ENCODE results near the gene PLPPR5.
"Not testable (repeated sequence)": the region's sequence is repeated elsewhere in the genome, so short reads cannot be mapped to it uniquely, and the experiment has no call there.

Gene PLPPR5, protein sequence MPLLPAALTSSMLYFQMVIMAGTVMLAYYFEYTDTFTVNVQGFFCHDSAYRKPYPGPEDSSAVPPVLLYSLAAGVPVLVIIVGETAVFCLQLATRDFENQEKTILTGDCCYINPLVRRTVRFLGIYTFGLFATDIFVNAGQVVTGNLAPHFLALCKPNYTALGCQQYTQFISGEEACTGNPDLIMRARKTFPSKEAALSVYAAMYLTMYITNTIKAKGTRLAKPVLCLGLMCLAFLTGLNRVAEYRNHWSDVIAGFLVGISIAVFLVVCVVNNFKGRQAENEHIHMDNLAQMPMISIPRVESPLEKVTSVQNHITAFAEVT

DNA sequence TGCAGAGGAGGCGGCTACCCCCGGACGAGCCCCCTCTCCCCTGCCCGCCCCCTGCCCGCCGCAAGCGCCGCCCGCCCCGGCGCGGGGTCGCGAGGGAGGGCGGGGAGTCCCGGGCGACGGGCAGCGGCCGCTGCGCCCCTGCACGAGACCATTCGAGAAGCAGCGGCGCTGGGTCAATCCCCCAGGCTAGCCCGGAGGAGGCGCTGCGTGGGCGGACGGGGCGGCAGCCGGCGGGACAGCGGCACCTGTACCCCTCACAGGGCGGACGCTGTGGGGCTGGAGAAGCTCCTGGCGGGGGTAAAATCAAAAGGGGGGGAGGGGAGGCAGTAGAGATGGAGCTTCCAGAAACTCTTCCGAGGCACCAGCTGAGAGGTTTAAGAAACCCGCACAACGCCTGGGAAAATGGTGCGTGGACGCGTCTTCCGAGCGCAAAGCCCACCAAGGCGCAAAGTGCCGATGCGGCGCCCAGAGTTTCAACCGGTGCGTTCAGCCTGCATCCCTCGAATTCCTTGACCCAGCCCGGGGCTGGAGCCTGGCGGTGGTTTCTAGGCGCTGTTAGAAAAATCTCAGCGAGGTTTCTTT, at the start of gene PLPPR5:
PLPPR5 (minus strand) TSS at position 1 of the 582 bp plus-strand sequence. CDS start 190 bp downstream, outside the sequence.
- DNase-seq: no peak

DNA sequence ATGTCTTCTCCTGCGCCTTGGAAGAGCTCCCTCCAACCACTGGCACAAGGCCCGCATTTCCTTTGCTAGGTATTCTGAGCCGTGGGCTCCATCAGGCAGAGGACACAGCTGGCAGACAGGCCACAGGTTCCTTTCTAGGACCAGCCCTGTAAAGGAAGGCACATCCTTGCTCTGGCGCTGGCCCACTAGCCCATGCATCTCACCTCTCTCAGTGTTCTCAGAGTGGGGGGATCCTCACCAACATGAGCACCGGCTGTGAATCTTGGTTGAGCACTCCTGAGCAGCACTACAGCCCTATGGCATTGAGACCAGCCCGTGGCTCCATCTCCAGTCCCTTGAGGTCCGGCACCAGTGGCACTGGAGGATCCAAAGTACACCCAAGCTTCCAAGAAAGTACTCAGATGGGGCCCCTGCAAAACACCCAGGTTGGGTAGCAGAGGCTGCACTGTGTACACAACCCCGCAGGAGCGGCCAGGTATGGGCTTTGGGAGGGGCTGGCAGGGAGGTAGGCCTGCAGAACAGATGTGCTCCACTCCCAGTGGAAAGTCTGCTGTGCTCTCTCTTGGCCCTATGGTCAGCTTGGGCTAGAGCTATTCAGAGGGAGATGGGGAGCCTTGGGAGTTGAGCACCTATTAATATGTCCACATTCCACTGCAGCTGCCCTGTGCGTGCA, 47.1 kb upstream of the PLPPR5 start:
- DNase-seq: no peak

DNA sequence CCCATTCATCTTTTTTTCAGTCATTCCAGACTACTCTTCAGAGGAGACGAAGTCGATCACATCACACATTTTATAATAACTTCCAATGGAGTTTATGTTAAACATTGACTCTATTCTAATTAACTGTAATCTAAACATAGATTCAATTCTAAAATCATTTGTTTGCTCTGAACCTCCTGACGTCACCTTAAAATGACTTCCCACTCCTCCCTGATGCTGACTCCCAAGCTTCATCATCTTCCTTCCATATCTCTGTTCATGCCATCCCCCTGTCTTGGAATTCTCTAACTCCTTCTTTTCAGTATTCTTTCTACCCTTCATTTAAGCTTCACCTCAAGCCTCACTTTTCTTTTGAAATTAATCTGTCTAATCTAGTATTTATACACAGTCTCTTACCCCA, 45.1 kb upstream of the PLPPR5 start:
- no peak for DNase-seq

GRCh38 chr1:99036746-99037145, 32.1 kb upstream of the PLPPR5 start:
- not testable (repeated sequence) for DNase-seq

GRCh38 chr1:99018313-99018712, 13.7 kb upstream of the PLPPR5 start:
- no peak for DNase-seq

- DNase-seq: no peak
Observed at GRCh38 chr1:99017655-99018054, 13.0 kb upstream of the PLPPR5 start.

DNA sequence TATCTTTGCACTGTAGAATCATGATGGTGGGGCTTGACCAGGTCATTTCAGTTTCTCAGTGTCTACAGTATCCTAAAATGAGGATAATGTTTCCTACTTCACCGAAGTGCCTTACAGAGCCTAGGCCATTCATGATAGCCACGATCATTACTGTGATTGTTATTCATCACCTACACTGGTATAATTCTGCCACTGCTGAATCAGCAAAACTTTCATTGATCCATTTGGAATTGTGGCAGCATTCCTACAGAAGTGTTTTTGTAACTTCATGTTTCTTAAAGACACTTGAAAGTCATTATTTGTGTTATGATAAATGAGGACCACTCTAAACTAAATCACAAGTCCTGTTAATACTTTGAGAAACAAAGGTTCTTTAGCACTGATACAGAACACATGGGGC, 6.0 kb upstream of the PLPPR5 start:
- no peak for DNase-seq

DNA sequence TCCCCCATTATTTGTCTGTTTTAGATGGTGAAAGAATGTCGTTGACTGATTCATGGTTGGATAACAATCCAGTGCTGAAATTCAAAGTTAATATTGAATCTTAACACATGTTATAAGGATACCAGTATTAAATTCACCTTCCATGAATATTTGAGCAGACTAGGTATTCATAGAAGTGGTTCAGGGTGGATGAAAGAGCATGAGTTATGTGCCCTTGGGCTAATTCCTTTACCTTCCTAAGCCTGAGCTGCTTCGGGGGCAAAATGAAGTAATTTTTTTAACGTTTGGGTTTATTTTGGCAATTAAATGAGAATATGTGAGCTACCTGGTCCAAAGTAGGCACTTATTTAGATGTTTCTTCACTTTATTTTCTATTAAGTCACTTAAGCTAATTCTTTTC, 2.7 kb upstream of the PLPPR5 start:
- DNase-seq: no peak

- no peak for DNase-seq
Observed at GRCh38 chr1:99005537-99005942, 879 bp upstream of the PLPPR5 start.

DNA sequence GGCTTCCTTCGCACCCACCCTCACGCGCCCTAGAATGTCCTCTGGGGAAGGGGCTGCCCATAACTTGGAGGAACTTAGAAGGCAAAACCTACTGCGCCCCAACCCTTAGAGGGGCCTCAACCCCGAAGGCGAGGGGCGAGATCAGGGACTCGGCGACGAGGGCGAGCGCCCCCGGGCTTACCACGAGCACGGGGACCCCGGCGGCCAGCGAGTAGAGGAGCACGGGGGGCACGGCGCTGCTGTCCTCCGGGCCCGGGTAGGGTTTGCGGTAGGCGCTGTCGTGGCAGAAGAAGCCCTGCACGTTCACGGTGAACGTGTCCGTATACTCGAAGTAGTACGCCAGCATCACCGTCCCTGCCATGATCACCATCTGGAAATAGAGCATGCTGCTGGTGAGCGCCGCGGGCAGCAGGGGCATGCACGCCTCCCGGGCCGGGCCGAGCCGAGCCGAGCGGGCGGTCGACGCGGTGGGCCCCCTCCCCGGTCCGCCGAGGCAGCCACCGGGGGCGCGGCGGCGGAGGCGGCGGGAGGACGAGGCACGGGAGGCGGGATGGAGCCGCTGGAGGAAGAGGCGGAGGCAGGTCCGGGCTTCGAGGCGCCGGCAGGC, 304 bp downstream of the PLPPR5 start:
- DNase-seq: no peak

GRCh38 chr1:99003581-99004253, 944 bp downstream of the PLPPR5 start:
- no peak for DNase-seq

DNA sequence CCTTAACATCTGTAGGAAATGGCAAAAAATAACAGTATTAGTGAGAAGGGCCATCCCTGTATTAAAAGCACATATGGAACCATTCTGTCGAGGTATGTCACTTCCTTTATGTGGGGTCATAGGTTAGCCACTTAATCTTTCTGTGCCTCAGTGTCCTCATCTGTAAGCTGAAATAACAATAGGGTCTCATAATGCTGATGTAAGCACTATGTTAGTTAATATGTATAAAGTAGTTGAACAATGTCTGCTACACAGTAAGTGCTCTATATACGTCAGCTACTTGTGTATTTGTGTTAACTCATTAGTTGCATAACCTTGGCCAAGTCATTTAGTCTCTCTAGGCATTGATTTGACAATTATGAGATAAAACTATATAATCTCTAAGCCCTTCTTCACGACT, 11.8 kb downstream of the PLPPR5 start:
- DNase-seq: no peak

DNA sequence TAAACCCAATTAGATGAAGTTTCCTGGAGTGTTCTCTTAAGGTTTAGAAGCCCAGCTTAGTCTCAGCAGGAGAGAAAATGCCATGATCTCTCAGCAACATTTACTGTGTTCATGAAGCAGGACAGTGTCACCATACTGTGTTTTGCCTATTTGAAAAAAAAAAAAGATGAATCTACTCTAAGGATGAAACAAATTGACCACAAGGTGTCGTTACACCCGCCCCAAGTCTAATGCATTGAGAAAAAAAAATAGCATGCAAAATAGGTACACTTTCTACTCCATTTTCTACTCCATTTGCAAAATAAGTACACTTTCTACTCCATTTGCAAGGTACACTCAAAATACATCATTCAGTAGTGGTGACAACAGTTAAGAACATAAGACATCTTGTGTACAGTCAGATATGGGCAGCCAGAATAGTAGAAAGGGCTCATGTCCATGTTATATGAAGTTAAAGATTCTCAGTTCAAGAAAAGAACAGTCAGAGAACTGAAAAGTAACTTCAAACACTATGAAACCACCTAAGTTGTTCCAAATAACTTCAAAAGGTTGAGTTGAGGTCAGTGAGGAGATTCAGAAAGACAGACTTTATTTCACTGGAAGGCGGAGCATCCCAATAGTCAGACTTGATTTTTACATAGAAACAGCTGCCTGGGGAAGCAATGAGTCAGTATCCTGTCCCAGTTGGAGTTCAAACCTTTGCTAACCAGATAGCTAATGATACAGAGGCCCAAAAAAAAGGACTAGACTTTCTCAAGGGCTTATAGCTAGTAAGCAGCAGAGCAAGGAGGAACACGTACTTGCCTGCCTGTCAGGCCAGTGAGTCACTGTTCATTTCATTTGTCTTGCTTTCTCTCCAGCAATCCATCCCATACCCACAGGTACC, 13.3 kb downstream of the PLPPR5 start:
- DNase-seq: peak; percentile 18

GRCh38 chr1:98989556-98989907, 15.1 kb downstream of the PLPPR5 start:
- no peak for DNase-seq

GRCh38 chr1:98988904-98989555, 15.6 kb downstream of the PLPPR5 start:
- DNase-seq: no peak

DNA sequence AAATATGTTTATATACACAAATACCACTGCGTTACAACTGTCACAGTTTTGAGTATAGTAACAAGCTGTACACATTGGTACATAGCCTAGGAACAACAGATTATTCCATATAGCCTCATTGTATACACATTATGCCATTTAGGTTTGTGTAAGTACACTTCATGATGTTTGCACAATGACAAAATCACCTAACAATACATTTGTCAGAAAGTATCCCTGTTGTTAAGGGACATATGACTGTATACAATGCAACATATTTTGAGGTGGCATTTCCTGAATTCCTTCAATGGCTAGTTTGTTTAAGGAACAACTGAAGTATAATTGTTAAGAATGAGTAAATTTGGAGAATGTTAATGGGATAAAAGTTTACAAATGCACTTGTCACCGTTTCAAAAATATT, 19.0 kb downstream of the PLPPR5 start:
- no peak for DNase-seq

GRCh38 chr1:98981917-98982513, 22.6 kb downstream of the PLPPR5 start:
- no peak for DNase-seq

GRCh38 chr1:98979463-98979862, 25.2 kb downstream of the PLPPR5 start:
- no peak for DNase-seq

DNA sequence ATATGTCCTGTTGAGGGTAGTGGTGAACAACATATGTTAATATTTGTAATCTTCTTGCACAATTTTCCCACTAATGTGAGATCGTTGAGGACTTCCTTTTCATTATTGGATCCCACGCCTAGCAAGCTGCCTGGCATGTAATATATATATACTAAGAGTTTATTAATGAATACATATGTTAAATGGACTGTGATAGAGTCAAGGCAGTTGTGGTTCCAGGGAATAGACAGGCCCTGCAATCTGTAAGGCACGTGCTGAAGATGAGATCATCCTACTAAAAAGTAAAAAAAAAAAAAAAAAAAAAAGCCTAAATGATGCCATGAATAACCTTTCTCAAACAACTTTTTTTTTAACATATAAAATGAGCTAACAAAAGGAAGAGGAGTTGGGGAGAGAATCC, 28.9 kb downstream of the PLPPR5 start:
- no peak for DNase-seq

DNA sequence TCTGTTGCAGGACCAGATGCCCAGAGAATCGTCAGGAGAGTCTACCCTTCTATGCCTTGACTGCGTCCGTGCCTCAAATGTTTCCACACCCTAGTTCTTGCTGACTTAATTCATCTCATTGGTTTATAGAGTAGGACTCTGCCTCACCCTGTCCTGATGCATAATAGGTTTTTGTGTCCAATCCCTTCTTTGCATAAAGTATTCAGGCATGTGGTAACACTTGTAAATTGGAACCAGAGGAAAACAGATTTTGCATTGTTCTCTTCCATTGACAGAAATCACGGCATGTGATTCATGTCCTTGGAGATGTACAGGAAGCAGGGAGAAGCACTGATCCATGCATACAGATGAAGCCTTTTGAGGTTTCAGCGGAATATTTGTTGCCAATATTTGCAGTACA, 29.5 kb downstream of the PLPPR5 start:
- no peak for DNase-seq

- DNase-seq: no peak
Observed at GRCh38 chr1:98969798-98970490, 34.7 kb downstream of the PLPPR5 start.
